Erythroblast (primary cell): Measurements from ENCODE around the gene PIGQ.
"Not testable (repeated sequence)": the region's sequence is repeated elsewhere in the genome, so short reads cannot be mapped to it uniquely, and the experiment has no call there.

Experiments
- DNase-seq, 2 experiments: peaks; one replicate each; lab custom pipeline; 2025; lab: John Stamatoyannopoulos, UW
- GATA1 ChIP-seq: IDR thresholded peaks from 2 replicates; pipeline ENCODE4 v1.6.1; 2011; ENCODE audit warnings: low read depth, mild to moderate bottlenecking, control low read depth, low read length, moderate library complexity
- POLR2A ChIP-seq: IDR thresholded peaks from 2 replicates; pipeline ENCODE4 v1.6.1; 2011; ENCODE audit warnings: mild to moderate bottlenecking, low read length

PIGQ gene

GRCh38 chr16:593807-594206 lies 24.0 kb downstream of the PIGQ start:
- DNase-seq: no peak

GRCh38 chr16:595094-595528 lies 25.3 kb downstream of the PIGQ start:
- DNase-seq: no peak
- no peak for TF ChIP-seq GATA1
- TF ChIP-seq POLR2A: no peak

More at GRCh38 chr16:593807-594206, 24.0 kb downstream of the PIGQ start:
- TF ChIP-seq POLR2A (no peak), GATA1 (no peak)

- DNase-seq: no peak
- TF ChIP-seq POLR2A (no peak), GATA1 (no peak)
Measured at GRCh38 chr16:595942-596735, 26.4 kb downstream of the PIGQ start.

GRCh38 chr16:596736-597060 lies 26.9 kb downstream of the PIGQ start:
- TF ChIP-seq GATA1 (no peak), POLR2A (no peak)
- no peak for DNase-seq

- not testable (repeated sequence) for DNase-seq
Measured at GRCh38 chr16:597655-598054, 27.9 kb downstream of the PIGQ start.

- no peak for DNase-seq
- TF ChIP-seq GATA1 (no peak), POLR2A (no peak)
Measured at GRCh38 chr16:598823-599739, 29.3 kb downstream of the PIGQ start.

GRCh38 chr16:600781-601180 lies 31.0 kb downstream of the PIGQ start:
- TF ChIP-seq POLR2A (no peak), GATA1 (no peak)
- DNase-seq: peak in 1 of 2 experiments; percentile 25

- TF ChIP-seq POLR2A (no peak), GATA1 (no peak)
- DNase-seq: no peak
Measured at GRCh38 chr16:603933-604332, 34.2 kb downstream of the PIGQ start.

- no peak for DNase-seq
- no peak for TF ChIP-seq GATA1
- no peak for TF ChIP-seq POLR2A
Measured at GRCh38 chr16:606656-607307, 37.0 kb downstream of the PIGQ start.

- no peak for TF ChIP-seq GATA1
- no peak for DNase-seq
Measured at GRCh38 chr16:608019-608418, 38.3 kb downstream of the PIGQ start.

- DNase-seq: no peak
- TF ChIP-seq GATA1: no peak
- TF ChIP-seq POLR2A: no peak
Measured at GRCh38 chr16:609316-609715, 39.5 kb downstream of the PIGQ start.

GRCh38 chr16:609984-610383 lies 40.2 kb downstream of the PIGQ start:
- DNase-seq: no peak
- TF ChIP-seq GATA1 (no peak), POLR2A (no peak)

- no peak for TF ChIP-seq GATA1
- TF ChIP-seq POLR2A: no peak
- peak; percentile 50 to 65 for DNase-seq
Measured at GRCh38 chr16:610513-611381, 41.0 kb downstream of the PIGQ start.

- TF ChIP-seq POLR2A (no peak), GATA1 (no peak)
Measured at GRCh38 chr16:615122-615521, 45.4 kb downstream of the PIGQ start.

More at GRCh38 chr16:615122-615521, 45.4 kb downstream of the PIGQ start:
- DNase-seq: no peak
